HG03064 (cell line): ENCODE data around the gene TP53BP1.
"Not testable (repeated sequence)": the region's sequence is repeated elsewhere in the genome, so short reads cannot be mapped to it uniquely, and the experiment has no call there.

Source experiments
- ATAC-seq: cut with Tn5 transposase; IDR thresholded peaks from one replicate; pipeline ENCODE4 v1.9.1; 2021; ENCODE audit warnings: low read depth; ENCODE audit not compliant: unreplicated experiment

The TP53BP1 gene

DNA sequence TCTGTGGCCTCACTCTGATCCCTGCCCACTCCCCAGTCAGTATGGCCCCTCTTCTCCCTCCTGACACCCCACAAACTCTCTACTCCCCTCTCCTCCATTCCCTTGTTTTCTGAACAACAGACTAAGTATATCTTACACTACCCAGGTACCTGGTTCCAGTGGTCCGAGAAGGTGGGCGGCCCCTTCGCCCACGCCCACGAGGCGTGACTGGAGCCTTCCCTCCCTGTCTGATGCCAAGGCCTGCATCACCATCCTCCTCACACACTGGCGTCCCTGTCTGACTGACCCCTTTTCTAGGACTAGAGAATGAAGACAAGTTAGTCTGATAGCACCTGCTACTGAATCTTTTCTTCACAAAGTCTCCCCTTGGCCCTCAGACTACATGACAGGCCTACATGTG is 72.1 kb downstream of the TP53BP1 start:
- no peak for ATAC-seq

GRCh38 chr15:43420435-43420834 is 72.5 kb downstream of the TP53BP1 start:
- ATAC-seq = no peak

GRCh38 chr15:43414196-43414595 is 78.8 kb downstream of the TP53BP1 start:
- no peak for ATAC-seq

DNA sequence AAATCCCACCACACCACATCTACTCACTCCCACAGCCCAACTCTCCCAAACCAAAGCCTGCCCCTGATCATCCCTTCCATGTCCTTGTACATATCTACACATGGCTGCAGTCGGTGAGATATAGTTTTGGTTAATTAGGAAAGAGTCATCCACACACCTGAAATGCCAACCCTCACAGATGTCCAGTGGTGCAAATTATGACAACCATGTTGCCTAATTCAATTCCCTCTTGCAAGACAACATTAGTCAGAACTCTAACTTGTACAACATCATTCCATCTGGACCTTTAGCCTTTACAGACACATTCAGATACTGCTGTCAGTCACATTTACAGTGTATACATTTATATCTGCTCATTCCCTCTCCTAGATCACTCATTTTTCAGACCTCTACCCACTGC is 80.9 kb downstream of the TP53BP1 start:
- ATAC-seq = no peak

DNA sequence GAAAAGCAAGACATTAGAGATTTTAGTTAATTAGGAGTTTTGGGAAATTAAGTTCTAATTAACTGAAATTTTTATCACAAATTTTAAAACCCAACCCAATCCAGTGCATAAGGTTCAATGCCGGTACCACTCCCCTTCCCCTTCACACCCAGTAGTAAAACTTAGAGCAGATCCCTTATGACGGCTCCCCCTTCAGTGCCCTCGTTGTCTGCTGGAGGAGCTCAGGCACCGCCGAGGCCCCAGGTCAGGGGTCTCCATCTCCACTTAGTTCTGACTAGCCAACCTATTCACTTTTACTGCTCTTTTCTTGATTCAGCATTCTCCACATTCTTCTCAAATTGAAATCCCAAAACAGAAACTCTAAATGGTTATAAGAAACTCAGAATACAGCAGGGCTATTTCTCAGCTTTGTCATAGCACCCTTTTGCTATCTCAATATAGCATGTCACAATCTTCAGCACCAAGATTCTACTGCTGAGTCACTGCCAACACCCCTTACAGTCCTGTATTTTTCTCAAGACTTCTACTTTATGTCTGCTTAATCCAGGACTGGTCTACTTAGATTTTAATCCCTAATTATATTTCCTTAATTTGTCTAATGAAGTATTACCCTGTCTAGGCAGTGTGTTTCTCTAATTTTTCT is 82.3 kb downstream of the TP53BP1 start:
- ATAC-seq = no peak

- no peak for ATAC-seq
Observed at GRCh38 chr15:43408789-43409188, 84.2 kb downstream of the TP53BP1 start.

GRCh38 chr15:43406808-43407207 is 86.1 kb downstream of the TP53BP1 start:
- ATAC-seq = no peak

DNA sequence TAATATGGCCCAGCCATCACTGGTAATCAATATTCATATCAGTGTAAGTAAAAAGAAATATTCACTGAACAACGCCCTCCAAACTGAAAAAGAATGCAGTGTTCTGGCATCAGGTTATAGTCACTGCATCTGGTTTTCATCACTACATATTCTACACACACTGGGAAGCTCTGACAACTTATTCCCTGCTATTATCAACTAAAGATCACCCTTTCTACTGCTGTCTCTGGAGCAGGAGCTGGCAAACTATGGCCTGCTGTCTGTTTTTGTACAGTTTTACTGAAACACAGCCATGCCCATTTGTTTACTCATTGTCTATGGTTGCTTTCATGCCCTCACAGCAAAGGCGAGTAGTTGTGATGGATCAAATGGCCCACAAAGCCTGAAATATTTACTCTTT is 86.8 kb downstream of the TP53BP1 start:
- ATAC-seq = no peak

- ATAC-seq = no peak
Observed at GRCh38 chr15:43404130-43404529, 88.8 kb downstream of the TP53BP1 start.

DNA sequence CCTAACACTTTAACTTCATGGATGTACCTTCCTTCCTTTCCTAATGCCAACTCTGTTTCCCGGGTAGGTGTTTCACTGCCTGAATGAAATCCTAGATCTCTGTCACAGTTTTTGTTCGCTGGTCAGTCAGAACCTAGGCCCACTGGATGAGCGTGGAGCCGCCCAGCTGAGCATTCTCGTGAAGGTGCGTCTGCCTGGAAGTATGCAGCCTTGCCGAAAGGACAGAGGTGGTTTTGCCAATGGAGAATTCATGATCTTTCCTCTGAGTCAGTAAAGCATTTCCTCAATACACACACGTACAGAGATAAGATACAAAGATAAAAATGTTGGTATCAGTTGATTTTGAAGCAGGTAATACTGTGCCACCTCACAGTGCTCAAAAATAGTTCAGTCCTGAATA is 89.3 kb downstream of the TP53BP1 start:
- ATAC-seq = no peak

- ATAC-seq = no peak
Observed at GRCh38 chr15:43402255-43402654, 90.7 kb downstream of the TP53BP1 start.

DNA sequence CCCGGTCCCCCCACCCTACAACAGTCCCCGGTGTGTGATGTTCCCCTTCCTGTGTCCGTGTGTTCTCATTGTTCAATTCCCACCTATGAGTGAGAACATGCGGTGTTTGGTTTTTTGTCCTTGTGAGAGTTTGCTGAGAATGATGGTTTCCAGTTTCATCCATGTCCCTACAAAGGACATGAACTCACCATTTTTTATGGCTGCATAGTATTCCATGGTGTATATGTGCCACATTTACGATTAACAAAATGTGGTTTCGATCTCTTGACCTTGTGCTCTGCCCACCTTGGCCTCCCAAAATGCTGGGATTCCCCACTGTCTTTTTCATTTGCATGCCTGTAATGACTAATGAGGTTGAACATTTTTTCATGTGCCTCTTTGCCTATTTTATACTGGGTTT is 99.4 kb downstream of the TP53BP1 start:
- not testable (repeated sequence) for ATAC-seq

GRCh38 chr15:43390723-43391122 is 102.2 kb downstream of the TP53BP1 start:
- ATAC-seq = no peak

DNA sequence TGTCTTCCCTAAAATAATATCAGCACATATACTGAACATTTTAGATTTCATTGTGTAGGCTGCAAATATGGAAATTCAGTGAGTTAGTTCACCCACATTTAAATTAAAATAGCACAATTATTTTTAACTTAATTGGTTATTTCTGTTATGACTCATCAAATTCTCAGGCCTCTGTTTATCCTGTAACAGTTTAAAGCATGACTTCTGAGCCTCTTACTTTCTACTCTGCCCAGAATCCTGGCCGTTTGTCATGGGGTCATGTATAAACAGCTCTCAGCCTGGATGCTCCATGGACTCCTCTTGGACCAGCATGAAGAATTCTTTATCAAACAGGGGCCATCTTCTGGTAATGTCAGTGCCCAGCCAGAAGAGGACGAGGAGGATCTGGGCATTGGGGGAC is 109.9 kb downstream of the TP53BP1 start:
- no peak for ATAC-seq

- no peak for ATAC-seq
Observed at GRCh38 chr15:43382310-43382709, 110.6 kb downstream of the TP53BP1 start.

- no peak for ATAC-seq
Observed at GRCh38 chr15:43378601-43379000, 114.4 kb downstream of the TP53BP1 start.

DNA sequence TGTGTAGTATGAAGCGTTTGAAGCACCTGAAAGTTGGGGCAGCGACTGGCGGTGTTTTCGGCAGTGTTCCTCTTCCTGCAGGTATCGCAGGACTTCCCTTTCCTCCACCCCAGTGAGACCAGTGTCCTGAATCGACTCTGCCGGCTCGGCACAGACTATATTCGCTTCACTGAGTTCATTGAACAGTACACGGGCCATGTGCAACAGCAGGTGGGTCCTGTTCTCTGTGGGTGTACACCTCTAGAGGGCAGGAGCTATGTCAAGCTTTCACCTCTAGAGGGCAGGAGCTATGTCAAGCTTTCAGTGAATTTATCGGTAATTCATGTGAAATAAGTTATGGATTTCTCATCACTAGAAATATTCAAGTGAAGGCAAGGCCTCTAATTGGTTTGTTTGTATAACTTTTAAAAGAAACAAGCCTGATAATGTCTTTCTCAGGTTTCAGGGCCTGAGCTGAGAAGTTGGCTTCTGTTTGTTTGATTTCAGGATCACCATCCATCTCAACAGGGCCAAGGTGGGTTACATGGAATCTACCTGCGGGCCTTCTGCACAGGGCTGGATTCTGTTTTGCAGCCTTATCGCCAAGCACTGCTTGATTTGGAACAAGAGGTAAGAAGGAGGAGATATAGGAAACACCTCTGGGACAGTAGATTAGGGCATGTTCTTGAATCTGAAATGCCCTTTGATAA is 116.8 kb downstream of the TP53BP1 start:
- no peak for ATAC-seq

DNA sequence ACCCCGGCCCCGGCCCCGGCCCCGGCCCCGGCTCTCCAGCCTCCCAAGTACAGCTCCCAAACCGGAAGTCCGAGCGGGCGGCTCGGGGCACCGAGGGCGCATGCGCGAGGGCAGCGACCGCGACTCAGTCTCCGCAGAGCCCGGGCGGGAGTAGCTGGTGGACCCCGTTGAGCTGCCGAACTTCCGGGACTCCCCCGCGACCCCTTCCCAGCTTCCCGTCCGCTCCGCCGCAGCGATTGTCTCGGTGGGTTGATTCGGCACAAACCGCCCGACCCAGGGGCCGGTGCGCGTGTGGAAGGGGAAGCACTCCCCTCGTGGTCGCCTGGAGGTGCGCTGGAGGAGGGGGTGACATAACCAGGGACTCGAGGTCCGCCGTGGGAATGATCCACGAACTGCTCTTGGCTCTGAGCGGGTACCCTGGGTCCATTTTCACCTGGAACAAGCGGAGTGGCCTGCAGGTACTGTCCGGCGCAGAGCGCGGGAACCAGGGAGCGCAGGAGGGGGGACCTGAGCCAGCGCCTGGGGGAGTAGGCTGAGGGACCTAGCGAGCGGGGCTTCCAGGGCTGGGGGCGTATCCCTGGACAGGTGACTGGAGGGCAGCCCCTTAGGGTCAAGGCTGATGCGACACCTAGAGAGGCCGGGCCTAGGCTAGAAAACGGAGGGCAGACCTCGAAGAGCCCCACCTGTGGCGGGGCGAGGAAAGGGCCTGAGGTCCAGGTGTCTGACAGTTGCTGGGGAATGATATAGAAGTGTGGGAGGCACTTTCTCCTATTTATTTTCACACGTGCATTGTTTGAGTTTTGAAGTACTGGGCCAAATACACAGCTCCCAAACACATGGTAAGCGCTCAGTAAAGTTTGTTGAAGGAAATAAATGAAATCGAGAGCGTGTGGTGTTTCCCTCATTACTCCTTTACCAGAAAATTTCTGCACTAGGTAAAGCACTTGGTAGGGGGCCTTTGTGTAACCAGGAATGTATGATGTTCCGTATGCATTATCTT is 121.7 kb downstream of the TP53BP1 start, which contains the start of the genes TUBGCP4 and ZSCAN29:
Gene TUBGCP4 (plus strand): TSS at position 127 of the 1,000 bp plus-strand sequence. CDS start 254 bp downstream, at position 381.
Gene ZSCAN29 (minus strand): TSS at position 69 of the 1,000 bp plus-strand sequence. CDS start 1,130 bp downstream, outside the sequence.
- no peak for ATAC-seq

DNA sequence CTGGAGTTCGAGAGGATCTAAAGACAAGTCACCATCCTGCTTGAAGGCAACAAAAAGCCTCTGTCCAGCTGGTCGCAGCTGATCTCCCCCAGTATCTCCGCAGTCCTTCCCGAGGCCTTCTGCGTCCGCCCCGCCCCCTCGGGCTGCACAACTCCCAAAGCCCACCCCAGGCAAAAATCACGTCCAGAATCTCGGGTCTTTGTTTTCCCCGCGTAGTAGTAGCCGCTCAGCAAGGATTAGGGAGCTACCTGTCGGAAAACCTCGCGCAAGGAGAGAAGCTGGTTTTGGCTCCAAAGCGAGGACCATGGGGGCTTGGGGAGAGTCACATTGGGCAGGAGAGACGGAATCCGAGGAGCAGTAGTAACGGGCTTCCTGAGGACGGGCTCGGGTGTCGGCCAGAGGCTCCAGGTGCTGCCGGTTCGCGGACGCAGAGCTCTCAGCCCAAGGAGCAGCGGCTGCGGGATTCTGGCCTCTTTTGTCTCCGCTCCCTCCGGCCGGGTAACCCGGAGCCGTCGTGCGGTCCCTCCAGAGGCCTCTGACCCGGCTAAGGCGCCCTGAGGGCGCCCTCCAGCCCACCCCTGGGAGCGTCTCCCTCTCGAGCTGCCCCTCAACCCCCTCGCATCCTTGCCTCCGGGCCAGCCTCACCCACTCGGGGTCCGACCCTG is 122.5 kb downstream of the TP53BP1 start:
- ATAC-seq = no peak

DNA sequence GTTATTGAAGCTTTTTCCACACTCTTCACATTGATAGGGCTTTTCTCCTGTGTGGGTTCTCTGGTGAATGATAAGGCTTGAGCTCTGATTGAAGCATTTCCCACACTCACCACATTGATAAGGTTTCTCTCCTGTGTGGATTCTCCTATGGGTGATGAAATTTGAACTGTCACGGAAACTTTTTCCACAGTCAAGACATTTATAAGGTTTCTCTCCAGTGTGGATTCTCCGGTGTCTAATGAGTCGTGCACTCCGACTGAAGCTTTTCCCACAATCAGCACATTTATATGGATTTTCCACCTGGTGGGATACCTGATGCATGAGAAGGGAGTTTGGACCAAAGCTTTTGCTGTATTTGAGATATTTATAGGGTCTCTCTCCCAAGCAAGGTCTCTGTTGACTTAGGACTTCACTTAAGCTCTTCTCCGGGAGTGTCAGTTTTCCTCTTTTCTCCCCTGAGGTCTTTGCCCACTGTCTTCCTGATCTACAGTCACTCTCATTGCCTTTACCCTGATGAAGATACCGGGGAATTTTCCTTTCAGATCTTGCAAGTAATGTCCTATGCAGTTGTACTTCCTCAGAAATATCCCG is 131.5 kb downstream of the TP53BP1 start:
- ATAC-seq = no peak
